ENCODE data around the gene SLC23A2.
"Not testable (repeated sequence)": the region's sequence is repeated elsewhere in the genome, so short reads cannot be mapped to it uniquely, and the experiment has no call there.

The SLC23A2 gene

DNA sequence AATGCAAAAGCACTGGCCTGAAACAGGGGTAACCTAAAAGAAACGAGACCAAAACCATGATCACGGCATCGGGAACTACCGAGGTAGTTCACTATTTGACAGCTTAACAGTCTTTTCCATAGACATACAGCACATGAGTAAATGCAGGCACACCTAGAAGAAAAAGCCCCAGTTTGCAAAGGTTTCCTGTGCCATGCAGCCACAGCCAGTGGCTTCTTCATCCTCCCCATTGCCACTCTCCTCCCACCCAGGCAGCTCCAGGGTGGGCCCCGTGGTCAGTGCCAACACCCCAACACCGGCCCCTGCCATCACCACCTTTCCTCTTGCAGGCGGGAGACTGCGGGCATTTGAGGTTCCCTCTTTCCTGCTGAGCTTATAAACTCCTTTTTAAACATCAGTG is 115.4 kb downstream of the SLC23A2 start:
- TF ChIP-seq, protein P1, sequence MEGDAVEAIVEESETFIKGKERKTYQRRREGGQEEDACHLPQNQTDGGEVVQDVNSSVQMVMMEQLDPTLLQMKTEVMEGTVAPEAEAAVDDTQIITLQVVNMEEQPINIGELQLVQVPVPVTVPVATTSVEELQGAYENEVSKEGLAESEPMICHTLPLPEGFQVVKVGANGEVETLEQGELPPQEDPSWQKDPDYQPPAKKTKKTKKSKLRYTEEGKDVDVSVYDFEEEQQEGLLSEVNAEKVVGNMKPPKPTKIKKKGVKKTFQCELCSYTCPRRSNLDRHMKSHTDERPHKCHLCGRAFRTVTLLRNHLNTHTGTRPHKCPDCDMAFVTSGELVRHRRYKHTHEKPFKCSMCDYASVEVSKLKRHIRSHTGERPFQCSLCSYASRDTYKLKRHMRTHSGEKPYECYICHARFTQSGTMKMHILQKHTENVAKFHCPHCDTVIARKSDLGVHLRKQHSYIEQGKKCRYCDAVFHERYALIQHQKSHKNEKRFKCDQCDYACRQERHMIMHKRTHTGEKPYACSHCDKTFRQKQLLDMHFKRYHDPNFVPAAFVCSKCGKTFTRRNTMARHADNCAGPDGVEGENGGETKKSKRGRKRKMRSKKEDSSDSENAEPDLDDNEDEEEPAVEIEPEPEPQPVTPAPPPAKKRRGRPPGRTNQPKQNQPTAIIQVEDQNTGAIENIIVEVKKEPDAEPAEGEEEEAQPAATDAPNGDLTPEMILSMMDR (IDR thresholded peaks at IDR 0.05; ENCODE audit: insufficient read depth, missing control alignments) = no peak
- no peak for FAIRE-seq
- no peak for DNase-seq (ENCODE audit: insufficient read length, low spot score)

DNA sequence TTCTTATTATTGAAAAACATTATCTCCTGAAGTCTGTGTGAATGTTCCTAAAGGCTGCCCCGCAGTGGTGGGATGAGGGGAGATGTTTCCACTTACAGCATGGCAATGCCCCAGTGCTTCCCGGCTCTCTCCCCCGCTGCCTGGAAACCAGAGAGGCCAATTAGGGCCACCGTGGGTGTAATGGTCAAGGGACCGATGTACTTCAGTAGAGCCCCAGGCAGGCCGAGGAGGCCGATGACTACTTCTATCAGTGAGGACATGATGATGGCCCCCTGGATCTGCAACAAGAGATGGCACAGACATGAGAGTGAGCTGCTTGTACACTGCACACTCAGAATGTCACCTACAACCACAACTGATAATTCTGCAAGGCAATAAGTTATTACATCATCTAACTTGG is 117.8 kb downstream of the SLC23A2 start:
- no peak for FAIRE-seq

DNA sequence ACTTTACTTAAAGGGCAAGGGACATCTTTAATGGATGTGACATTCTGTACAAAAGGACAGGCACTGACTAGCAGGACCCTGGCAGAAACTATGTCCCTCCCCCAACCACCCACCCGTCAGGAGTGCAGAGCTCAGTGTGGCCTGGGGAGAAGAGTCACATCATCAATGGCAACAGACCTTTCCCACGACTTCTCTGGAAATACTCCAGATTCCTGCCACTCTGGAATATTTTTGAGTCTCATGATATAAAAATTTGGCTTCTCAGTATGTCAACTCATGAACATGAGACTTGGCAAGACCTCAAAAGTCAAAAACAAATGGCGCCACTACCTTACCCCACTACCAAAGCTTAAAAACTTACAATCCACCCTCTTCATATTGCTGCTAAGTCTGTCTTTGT is 118.3 kb downstream of the SLC23A2 start:
- FAIRE-seq (no peak), DNase-seq (ENCODE audit: insufficient read length, low spot score) (no peak)
- TF ChIP-seq, protein P1 (IDR thresholded peaks at IDR 0.05; ENCODE audit: insufficient read depth, missing control alignments) = no peak

More for the DNA sequence above, 117.8 kb downstream of the SLC23A2 start:
- TF ChIP-seq, protein P1 (IDR thresholded peaks at IDR 0.05; ENCODE audit: insufficient read depth, missing control alignments) = no peak
- DNase-seq (ENCODE audit: insufficient read length, low spot score) = no peak

DNA sequence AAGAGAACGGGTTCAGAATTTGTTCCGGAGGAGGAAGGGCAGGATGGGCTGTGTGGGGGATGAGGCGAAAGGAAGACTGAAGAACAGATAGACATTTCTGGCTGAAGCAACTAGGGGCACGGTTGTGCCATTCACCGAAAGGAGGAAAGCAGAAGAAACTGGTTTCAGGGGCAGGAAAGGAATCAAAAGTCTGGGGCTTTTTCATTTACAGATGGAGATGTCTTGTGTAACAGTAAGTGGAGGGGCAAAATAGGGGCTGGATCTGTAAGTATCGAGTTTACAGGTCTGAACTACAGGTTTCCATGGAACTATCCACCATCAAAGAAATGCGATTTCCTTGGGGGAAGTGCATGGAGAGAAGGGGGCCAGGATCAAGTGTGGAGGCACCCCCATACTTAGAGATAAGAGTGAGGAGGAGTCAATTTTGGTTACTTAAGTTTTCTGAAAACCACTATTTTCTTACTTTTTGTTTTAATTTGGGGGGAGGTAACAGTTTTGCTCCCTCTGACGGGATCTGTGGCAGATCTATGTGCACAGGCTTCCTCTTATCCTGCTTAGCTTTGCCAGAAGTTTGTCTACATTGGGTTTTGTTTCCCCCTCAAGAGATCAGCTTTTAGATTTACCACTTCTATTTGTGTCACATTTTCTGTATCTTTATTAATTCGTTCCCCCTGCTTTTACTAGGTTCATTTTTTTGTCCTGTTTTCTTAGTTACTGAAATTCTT is 120.1 kb downstream of the SLC23A2 start:
- TF ChIP-seq, protein P1 (IDR thresholded peaks at IDR 0.05; ENCODE audit: insufficient read depth, missing control alignments) = no peak
- DNase-seq (ENCODE audit: insufficient read length, low spot score) (no peak), FAIRE-seq (no peak)

DNA sequence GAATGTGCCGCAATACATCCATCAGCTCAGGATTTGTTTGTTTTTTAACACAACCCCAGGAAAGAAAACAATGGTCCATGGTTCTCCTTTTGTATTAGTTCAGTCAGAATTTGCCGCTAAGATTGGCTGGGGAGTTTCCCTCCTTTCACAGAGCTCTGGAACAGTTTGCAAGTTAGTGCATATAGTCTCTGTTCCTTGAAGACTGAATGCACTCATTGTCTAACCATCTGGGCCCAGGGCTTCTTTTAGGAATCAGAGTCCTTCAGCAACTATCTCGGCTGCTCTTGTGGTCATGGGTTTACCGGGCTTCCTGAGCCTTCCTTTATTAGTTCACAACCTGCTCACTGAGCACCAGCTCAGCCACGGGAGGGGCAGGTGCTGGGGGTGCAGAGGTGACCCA is 121.3 kb downstream of the SLC23A2 start:
- no peak for FAIRE-seq
- DNase-seq (ENCODE audit: insufficient read length, low spot score) = no peak
- TF ChIP-seq, protein P1 (IDR thresholded peaks at IDR 0.05; ENCODE audit: insufficient read depth, missing control alignments) = no peak

DNA sequence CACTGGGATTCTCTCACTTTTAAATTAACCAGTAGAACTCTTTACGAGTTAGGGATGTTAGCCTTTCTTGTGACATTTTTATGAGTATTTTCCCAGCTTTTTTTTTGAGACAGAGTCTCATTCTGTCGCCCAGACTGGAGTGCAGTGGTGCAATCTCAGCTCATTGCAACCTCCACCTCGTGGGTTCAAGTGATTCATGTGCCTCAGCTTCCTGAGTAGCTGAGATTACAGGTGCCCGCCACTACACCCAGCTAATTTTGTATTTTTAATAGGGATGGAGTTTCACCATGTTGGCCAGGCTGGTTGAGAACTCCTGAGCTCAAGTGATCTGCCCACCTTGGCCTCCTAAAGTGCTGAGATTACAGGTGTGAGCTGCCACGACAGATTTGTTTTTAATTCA is 123.2 kb downstream of the SLC23A2 start:
- FAIRE-seq; DNase-seq (ENCODE audit: insufficient read length, low spot score): not testable (repeated sequence)

DNA sequence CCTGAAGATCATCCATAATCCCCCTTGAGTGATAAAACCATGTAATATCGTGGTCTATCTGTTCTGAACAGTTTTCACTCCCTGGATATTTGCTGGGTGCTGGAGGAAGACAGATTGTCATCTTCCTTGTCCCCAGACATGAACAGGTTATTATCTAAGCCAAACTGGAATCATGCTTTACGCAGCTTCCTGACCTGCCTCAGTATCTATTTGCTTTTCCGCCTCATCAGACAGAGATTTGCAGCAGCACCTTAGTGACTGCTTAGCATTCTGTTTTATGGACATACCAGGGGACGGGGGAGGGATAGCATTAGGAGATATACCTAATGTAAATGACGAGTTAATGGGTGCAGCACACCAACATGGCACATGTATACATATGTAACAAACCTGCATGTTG is 124.6 kb downstream of the SLC23A2 start:
- TF ChIP-seq, protein P1 (IDR thresholded peaks at IDR 0.05; ENCODE audit: insufficient read depth, missing control alignments) = no peak
- DNase-seq (ENCODE audit: insufficient read length, low spot score) = no peak
- FAIRE-seq = no peak
